GM19452 (cell line): ENCODE results near the gene UTY.
A peak's percentile ranks its signal among the peaks of the same experiment; 100 is the strongest.

ENCODE experiments used
- ATAC-seq: cut with Tn5 transposase; IDR thresholded peaks from one replicate; pipeline ENCODE4 v1.9.1; 2021; ENCODE audit not compliant: unreplicated experiment

UTY gene

GRCh38 chrY:13479828-13480227, at the start of gene UTY:
TSS of gene UTY (minus strand) at chrY:13480033. CDS start at chrY:13479665, 368 bp downstream.
- peak; percentile 97 for ATAC-seq

DNA sequence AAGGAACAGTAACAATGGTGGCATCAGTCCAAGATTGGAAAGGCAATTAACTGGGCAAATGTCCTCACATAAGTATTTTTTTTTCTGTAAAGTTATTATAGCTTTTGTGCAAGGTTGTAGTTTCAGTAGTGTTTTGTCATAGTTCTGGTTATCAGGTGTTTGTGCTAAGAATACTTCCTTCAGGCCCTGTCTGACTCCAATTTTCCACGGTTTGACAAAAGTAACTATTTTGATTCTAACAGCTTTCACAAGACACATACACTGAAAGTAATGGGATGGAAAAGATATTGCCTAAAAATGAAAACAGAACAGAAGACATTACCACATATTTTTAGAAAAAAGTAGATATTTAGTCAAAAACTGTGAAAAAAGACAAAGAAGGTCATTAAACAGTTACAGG, 40.6 kb upstream of the UTY start:
- ATAC-seq, result no peak

DNA sequence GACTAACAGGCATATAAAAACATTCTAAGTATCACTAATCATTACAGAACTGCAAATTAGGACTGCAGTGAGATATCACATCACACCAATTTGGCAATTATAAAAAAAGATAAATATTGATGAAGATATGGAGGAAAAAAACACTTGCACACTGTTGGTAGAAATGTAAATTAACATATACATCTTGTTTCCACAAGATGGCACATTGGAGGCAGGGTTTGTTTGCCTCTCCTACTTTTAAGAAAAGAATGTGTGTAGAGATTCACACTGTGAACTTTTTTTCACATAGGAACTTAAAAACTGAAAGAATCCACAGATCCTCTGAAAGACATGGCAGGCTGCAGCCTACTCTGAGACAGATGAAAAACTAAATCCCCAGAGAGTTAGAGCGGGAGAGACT, 21.4 kb upstream of the UTY start:
- ATAC-seq, result no peak

GRCh38 chrY:13493737-13494136, 13.9 kb upstream of the UTY start:
- ATAC-seq, result peak; percentile 47

DNA sequence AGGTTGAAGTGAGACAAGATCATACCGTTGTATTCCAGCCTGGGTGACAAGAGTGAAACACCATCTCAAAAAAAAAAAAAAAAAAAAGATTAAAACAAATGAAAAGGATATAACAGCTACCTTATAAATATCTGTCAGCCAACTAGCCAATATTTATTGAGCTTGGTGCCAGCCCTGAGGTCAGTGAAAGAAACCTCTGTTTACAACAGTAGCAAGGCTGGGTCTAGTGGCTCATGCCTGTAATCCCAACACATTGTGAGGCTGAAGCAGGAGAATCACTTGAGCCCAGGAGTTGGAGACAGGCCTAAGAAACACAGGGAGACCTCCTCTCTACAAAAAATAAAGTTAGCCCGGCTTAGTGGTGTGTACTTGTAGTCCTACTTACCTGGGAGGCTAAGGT, 12.6 kb upstream of the UTY start:
- no peak for ATAC-seq

DNA sequence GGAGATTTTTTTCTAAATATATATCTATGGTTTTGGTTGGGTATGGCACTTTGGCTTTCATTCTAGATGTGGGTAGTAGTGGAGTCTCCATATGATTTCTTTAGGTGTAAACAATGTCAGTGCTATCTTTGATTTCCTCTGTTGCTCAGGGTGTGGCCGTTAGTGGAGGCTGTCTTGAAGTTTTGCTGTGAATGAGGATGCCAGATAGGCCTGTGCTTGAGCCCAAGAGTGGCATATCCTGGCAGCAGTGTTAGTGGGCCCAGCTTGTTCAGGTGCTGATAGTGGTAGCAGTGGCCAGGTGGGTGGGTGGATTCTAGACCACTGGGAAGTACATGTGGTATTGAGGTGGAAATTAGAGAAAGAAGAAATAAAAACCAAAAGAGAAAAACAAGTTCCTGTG, 8.9 kb upstream of the UTY start:
- ATAC-seq, result no peak

GRCh38 chrY:13479121-13479711, 617 bp downstream of the UTY start:
- ATAC-seq, result peak; percentile 44

- no peak for ATAC-seq
These were observed 1.6 kb downstream of the UTY start for GRCh38 chrY:13478126-13478785.

DNA sequence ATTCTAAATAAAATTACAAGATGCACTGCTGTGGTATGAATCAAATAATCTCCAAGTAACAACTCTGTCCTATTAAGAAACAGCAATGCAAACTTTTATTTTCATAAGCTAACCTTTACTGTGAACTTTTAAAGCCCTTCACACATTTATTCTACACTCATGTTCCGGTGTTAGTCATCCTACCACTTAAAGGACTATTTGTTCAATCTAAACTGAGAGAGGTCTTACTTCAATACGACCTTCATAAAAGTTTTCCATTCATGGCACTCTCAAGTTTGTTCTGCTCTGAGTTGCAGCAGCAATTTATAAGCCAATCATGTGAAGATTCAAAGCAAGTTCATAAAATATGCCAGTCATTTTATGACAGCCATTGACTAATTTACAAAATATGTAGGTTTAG, 4.8 kb downstream of the UTY start:
- no peak for ATAC-seq

DNA sequence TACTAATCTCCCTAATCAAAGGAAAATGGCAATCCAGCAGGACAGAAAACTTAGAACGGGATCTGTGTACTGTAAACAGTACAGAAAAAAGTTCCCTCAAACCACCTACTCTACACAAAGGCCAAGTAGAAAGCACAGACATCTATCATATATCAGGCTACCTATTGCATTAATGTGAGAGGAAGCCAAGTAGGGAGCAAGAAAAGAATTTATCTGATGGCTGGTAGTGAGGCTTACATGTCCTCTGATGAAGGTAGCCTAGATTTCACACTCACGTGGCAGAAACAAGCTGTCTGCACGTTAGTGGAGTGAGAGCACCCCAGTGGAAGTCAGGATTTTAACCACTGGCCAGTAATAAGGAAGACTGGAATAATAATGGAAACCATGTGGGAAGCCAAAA, 28.3 kb downstream of the UTY start:
- ATAC-seq, result no peak

DNA sequence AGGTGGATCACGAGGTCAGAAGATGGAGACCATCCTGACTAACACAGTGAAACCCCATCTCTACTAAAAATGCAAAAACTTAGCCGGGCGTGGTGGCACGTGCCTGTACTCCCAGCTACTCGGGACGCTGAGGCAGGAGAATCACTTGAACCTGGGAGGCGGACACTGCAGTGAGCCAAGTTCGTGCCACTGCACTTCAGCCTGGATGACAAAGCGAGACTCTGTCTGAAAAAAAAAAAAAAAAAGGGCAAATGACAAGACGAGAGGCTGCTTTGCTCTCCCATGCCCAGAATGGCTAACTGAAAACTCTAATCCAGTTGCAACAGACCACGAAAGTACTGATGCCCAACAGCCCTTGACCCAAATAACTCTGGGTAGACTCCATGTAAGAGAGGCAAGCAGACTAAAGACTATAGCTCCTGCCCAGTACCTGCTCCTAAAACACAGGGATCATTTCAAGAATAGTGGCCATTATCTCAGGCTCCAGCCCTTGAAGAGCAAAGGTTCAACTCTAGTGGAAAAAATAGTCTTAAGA, 29.2 kb downstream of the UTY start:
- ATAC-seq, result no peak

DNA sequence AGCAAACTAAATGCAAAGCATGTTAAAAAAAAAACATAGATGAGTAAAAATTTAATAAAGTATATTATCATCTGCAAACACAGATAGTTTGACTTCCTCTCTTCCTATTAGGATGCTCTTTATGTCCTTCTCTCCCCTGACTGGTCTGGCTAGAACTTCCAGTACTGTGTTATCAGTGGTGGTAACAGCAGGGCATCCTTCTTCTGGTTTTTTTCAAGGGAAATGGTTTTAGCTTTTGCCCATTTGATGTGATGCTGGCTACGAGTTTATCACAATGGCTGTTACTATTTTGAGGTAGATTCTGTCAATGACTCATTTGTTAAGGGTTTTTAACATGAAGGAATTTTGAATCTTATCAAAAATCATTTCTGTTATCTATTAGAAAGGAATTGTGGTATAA, 34.3 kb downstream of the UTY start:
- no peak for ATAC-seq

DNA sequence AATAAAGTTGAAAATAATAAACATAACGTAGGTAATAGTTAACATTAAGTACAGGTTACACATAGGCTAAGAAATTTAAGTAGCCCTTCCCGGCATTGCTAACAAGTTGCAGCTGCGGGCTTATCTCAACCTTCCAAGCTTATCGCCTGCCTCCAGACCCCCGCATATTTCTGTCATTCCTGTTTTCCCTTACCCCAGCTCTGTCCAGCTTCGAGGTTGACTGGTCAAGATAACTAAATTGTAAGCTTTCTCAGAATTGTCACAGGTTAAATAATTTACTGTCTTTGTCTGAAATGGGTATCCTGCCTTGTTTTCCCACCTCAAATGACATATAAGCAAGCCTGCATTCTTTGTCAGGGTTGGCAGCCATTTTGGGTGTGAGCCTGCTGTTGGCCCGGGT, 36.7 kb downstream of the UTY start:
- no peak for ATAC-seq

DNA sequence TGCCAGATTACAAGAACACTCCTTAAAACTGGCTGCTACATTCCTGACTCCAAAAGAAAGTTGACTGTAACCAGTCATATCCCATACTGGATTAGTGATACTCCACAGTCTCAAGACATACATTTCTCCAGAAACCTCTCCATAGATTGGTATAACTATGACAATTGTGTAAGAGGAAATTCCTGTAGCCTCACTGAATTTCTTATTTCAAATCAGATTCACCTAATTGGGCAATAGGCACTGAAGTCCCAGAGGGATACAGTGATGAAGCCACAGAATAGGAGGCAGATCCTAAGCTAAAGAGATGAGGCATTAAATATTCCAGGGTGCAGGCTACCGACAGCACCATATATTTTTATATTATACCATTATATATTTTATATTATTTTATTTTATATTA, 39.0 kb downstream of the UTY start:
- no peak for ATAC-seq

- peak; percentile 90 for ATAC-seq
These were observed 43.6 kb downstream of the UTY start for GRCh38 chrY:13435968-13436937.

DNA sequence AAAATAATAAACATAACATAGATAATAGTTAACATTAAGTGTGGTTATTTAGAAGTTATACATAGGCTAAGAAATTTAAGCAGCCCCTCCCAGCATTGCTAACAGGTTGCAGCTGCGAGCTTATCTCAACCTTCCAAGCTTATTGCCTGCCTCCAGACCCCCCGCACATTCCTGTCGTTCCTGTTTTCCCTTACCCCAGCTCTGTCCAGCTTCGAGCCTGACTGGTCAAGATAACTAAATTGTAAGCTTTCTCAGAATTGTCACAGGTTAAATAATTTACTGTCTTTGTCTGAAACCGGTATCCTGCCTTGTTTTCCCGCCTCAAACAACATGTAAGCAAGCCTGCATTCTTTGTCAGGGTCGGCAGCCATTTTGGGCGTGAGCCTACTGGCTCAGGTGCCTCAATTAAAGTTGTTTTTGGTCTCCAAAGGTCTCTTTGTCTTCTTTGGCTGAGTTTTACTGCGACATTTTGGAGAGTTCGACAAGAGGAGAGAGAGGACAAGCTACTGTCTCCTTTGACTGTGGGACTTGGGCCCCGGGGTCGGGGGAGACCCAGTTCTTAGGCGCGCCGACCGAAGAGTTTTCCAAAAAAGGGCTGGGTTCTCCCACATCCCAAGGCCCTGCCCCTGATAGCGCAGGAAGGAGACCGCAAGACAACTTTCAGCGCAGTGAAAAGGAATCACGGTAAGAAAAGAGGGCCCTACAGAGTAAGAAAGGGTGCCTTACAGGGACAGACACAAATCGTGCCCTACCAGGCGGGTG, 44.4 kb downstream of the UTY start:
- ATAC-seq, result no peak

DNA sequence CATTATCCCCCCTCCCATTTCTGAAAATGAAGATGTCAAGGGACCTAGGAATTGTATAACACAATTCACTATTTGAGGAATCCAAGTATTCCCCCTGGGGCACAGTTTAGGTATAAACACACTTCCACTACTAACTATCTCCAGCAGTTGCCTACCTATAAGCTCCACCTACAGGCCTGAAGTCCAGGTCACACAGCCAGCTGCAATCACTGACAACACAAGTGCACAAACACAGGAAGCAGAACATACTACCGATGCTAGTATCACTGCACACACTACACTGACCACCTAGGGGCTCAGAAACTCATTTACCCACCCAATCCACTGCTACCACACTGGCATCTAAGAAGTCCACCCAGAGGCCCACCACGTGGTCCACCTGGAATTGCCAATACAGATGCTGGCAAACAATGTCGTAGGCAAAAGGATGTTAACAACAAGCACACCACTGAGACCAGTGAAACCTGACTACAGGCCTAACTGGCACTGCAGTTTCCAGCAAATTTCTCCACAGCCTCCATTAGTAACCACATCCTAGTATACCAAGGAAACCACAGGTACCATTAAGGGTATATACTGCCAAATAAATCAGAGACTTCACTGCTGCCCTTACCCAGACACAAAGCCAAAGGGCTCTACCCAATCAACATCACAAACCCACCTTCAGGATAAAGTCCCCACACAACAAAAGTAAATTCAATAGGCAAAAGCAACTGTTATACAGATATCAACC, 47.4 kb downstream of the UTY start:
- ATAC-seq, result no peak

DNA sequence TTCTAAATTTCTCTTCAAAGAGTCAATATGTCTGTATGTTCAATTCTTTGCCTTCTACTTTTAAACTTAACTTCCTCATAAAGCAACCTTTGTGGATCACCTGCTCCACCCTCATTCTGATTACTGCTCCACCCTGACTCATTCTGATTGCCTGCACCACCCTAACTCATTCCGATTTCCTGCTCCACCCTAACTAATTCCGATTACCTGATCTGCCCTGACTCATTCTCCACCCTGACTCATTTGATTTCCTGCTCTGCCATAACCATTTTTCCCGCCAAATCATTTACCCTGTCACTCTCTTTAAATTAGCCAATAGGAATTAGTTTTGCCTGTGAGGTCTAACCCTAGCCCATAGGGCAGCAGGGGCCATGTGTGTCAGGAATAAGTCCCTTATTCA, 50.3 kb downstream of the UTY start:
- ATAC-seq, result no peak

DNA sequence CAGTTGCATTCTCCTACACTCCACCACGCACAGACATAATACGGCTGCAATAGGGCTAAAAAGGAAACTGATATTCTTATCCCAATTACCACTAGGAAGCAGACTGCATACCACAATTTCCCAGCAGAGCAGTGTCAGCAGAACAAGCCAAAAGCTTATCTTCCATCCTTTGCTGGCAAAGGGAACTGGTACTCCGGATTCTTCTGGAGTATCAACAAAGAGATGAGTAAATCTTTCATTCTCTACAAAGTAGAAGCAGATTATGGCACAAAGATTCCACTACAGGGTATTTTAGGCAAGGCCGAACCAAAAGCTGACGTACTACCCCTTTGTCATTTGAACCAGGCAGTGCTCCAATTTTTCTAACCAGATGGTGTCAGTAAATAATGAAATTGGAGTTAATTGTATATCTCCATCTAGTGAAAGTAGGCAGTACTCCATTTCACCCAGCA, 56.5 kb downstream of the UTY start:
- no peak for ATAC-seq
